Left renal pelvis (tissue), 4 donors: ENCODE results near the gene DNAJC3. TPM values are rescaled to one million over a fixed set of nuclear protein-coding genes. Genes with fewer than 3 reads are reported as not detected.
"Not testable (repeated sequence)": the region's sequence is repeated elsewhere in the genome, so short reads cannot be mapped to it uniquely, and the experiment has no call there.

Source experiments
- DNase-seq, 4 donors: peaks; one replicate each; pipeline ENCODE4 v3.0.0-alpha.2; 2013; ENCODE audit warnings: low read depth in 4 of 4, low spot score in 3 of 4
- polyA plus RNA-seq, 4 donors: library from polyadenylated mRNA; unstranded; fragments of 120-200 nt; gene quantifications; one replicate each; pipeline ENCODE4 v1.2.1, GENCODE V29; 2013; ENCODE audit not compliant: insufficient read length in 4 of 4

The DNAJC3 gene
- polyA plus RNA-seq, 4 donors: 37.7 to 46.8 (median 40.6) TPM

GRCh38 chr13:95667235-95667634, 9.7 kb upstream of the DNAJC3 start:
- DNase-seq: not testable (repeated sequence)

DNA sequence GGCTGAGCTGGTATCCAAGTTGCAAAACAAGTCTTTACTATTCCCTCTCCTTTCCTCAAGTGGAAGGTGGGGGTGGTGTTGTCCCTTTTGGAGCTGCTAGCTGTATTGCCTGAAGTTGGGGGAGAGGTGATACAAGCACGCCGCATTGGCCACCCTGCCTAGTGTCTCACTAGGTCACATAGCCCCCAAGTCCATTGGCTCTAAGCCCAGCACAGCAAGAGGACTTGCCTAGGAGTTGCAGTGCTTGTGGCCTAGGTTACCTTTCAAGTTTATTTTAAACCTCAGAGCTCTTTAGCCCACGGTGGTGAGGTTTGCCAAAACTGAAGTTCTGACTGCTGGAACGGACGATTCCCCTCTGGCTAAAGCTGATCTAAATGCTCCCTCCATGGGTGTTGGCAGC, 5.3 kb upstream of the DNAJC3 start:
- DNase-seq: no peak

DNA sequence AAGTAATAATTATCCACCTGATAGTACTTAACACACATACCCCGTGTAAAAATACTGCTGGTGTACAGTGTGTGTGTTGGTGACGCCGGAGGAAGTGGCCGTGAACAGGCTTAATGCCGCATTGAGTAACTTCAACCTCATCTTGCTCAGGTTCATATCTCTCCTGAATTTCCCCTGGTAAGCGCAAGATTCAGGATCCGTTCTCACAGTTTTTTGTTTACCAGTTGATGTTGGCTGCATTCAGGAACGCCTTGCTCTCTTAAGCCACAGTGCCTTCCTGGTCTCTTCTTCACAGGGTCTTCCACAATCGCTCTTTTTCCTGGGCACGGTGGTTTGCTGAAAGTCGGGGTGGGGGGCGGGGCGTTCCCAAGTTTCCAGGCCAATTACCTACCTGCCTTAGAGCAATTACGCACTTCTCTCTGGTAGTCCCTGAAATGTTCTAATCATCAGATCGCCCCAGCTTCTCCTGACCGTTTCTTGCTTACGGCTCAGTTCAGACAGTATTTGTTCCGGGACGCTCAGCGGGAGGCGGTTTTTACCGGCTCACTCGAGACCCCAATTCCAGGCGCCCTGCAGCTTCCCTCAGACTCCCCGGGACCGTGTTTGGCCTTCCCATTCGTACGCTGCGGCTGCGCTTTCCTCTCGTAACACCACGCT, 706 bp upstream of the DNAJC3 start:
- peak in 2 of 4 donors; percentile 36 to 50 for DNase-seq

DNA sequence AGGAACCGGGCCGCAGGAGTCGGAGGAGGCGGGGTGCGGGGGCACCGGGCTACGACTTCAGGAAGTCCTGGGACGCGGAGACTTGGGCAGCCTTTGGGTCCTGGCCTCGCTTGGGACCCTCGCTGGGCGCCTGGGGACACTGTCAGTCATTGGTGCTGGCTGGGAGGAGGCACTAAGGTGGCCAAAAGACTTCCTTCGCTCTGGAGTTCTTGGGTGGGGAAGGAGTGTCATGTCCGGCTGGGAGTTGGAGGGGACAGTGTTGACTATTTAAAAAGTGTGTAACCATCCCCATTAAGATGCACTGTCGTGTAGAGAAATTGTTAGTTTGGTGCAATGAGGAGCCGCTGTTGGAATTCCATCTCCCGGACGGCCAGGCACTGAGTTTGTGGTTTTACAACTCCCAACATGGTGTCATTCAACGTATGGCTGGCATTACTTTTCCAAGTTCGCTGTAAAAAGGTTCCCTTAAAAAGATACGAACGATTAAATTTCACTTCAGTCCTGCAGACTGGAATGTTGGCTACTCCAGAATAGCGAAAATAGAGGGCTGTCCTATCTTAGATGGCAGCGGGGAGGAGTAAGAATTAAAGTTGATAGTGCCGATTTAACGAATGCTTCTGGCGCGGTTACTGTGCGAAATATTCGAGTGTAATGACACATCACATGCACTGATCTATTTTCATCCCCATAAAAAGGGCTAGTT, 776 bp downstream of the DNAJC3 start:
- no peak for DNase-seq

DNA sequence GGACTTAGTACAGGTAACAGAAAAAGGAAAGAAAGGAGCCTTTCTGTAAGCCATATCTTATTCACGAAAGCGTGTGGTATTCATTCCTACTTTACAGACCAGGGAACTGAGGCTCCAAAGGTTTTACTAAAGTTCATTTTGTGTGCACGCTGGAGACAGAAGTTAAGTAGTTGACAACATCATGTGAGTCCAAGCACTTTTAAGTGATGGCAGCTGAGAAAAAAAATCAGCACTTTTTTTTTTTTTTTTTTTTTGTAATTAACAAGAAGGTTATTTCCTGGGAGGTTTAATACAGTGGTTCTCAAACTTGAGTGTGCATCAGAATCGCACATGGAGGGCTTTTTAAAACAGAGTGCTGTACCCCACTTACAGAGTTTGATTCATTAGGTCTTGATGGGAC, 2.0 kb downstream of the DNAJC3 start:
- DNase-seq: no peak

GRCh38 chr13:95679722-95680121, 2.8 kb downstream of the DNAJC3 start:
- no peak for DNase-seq

GRCh38 chr13:95684418-95684817, 7.5 kb downstream of the DNAJC3 start:
- no peak for DNase-seq

DNA sequence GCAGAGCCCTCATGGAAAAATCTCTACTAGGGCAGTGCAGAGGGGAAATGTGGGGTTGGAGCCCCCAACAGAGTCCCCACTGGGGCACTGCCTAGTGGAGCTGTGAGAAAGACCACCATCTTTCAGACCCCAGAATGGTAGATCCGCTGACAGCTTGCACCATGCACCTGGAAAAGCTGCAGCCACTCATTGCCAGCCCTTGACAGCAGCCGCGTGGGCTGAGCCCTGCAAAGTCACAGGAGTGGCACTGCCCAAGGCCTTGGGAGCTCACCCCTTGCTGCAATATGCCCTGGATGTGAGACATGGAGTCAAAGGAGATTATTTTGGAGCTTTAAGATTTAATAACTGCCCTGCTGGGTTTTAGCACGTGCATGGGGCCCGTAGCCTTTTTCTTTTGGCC, 8.0 kb downstream of the DNAJC3 start:
- not testable (repeated sequence) for DNase-seq

DNA sequence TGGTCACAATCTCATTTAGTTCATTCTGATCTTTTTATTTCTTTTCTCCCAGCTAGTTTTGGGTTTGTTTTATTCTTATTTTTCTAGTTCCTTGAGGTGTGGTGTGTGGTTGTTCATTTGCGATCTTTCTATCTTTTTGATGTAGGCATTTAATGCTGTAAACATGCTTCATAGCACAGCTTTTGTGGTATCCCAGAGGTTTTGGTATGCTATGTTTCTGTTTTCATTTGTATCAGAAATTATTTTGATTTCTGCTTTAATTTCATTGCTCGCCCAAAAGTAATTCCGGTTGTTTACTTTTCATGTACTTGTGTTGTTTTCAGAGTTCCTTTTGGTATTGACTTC, 12.6 kb downstream of the DNAJC3 start:
- DNase-seq: no peak

DNA sequence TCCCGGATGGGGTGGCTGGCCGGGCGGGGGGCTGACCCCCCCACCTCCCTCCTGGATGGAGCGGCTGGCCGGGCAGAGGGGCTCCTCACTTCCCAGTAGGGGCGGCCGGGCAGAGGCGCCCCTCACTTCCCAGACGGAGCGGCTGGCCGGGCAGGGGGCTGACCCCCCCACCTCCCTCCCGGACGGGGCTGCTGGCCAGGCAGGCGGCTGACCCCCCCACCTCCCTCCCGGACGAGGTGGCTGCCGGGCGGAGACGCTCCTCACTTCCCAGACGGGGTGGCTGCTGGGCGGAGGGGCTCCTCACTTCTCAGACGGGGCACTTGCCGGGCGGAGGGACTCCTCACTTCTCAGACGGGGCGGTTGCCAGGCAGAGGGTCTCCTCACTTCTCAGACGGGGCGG, 14.0 kb downstream of the DNAJC3 start:
- DNase-seq: not testable (repeated sequence)

- no peak for DNase-seq
These were observed 20.2 kb downstream of the DNAJC3 start for GRCh38 chr13:95697052-95697680.

DNA sequence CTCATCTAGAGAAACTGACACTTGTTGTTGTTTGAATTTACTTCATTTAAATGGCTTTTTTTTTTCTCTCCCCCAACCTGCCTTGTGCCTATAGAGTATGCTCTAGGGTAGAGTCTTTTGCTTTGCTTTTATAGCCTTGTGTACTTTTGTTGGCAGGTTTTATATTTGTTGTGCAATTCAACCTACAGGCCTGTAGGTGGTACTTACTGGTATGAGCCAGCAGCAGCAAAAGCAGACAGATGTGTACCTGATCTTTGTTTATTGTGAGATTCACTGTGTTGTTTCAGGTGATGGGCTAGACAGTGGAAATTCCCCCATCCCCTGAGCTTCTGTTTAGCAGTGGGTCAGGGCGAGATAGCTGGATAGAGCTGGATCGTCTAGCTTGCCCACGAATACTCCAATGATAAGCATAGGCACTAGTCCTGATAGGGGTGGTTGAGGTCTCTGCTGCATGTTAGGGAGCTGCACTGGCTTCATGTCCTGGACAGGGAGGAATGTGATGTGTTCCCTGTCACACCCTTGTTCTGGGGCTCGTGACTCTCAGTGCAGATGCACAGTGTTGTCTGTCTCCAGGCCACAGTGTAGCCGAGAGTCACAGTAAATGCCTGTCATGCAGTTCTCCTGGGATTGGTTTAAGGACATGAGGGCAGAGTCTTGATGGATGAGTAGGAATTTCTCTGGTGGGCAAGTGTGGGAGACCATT, 21.3 kb downstream of the DNAJC3 start:
- DNase-seq: no peak

GRCh38 chr13:95703576-95703975, 26.6 kb downstream of the DNAJC3 start:
- no peak for DNase-seq

GRCh38 chr13:95704510-95704909, 27.6 kb downstream of the DNAJC3 start:
- DNase-seq: no peak

GRCh38 chr13:95706356-95706755, 29.4 kb downstream of the DNAJC3 start:
- no peak for DNase-seq

DNA sequence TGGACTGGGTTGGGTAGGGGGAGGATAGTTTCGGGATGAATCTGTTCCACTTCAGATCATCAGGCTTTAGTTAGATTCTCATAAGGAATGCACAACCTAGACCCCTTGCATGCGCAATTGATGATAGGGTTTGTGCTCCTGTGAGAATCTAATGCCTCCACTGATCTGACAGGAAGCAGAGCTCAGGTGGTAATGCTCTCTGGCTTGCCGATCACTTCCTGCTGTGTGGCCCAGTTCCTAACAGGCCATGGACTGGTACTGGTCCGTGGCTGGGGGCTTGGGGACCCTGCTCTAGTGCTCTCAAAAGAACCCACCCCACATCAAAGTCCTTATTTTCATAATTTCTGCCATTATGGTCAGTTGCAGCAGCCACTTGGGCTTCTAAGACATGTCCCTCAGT, 30.1 kb downstream of the DNAJC3 start:
- no peak for DNase-seq

- no peak for DNase-seq
These were observed 30.8 kb downstream of the DNAJC3 start for GRCh38 chr13:95707442-95708390.

GRCh38 chr13:95708391-95708774, 31.4 kb downstream of the DNAJC3 start:
- no peak for DNase-seq

DNA sequence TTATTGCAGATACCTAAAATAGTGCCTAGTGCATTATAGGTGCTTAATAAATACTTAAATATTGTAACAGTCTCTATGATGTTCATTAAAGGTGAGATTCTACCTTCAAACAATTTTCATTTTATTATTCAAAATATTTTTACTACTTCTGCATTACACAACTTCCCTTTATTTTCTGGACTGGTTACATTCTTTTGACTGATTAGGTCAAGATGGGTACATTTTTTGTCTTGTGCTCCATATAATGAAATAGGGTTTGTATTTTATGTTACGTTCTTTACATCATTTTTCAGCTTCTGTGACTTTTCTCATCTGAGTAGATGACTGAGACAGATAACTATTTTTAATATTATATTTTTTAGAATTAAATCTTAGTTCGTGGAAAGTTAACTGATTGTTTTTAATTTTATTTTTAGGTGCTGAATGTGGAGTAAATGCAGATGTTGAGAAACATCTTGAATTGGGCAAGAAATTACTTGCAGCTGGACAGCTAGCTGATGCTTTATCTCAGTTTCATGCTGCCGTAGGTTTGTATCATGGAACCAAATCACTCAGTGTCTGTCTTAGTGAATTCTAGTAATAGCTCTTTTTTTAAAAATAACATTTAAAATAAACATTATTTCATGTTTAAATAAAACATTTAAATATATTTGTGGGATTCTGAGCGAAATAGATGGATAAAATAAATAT, 32.0 kb downstream of the DNAJC3 start:
- no peak for DNase-seq

GRCh38 chr13:95710313-95710712, 33.4 kb downstream of the DNAJC3 start:
- DNase-seq: no peak
